HG03354 (cell line): ENCODE measurements around the gene SPNS3.

Source experiments
- ATAC-seq: cut with Tn5 transposase; IDR thresholded peaks from one replicate; pipeline ENCODE4 v1.9.1; 2021; ENCODE audit warnings: mild to moderate bottlenecking; ENCODE audit not compliant: unreplicated experiment, poor library complexity, severe bottlenecking

The SPNS3 gene

DNA sequence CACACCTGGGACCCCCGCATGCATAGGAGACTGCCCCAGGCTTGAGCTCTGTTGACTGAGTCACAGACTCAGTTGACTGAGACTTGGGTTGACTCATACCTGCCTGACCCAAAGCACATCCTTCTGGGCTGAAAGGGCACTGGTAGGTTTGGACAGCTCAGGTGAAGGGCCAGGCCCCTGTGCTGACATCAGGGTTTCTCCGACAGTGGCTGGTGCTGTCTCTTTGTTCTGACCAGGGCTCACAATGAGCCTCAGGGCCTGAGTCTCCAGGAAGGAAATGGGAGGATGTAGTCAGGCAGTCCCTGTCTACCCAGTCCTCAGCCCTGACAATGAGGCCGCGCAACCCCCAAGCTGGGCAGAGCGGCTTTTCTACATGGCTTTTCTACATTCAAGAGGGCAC is 71.4 kb downstream of the SPNS3 start:
- no peak for ATAC-seq

- no peak for ATAC-seq
Observed at GRCh38 chr17:4506175-4506813, 72.6 kb downstream of the SPNS3 start.

- ATAC-seq, result no peak
Observed at GRCh38 chr17:4506892-4507291, 73.2 kb downstream of the SPNS3 start.

- no peak for ATAC-seq
Observed at GRCh38 chr17:4507361-4508111, 73.8 kb downstream of the SPNS3 start.

DNA sequence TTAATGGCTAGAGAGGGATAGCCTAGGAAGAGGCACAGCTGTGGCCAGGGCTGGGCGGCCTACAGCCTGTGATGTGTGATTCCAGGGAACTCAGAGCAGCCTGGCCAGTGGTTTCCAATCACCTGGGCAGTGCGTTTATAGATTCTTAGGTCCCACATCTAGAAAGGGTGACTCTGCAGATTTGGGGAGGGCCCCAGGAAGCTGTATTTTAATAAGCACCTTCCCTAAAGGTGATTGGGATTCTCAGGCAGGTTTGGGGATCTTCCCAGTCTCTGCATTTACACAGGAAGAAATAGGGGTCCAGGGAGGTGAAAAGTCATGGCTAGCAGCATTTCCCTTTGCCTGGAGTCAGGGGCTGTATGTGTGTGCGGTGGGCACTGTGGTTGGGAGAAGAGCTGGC is 74.5 kb downstream of the SPNS3 start:
- no peak for ATAC-seq

DNA sequence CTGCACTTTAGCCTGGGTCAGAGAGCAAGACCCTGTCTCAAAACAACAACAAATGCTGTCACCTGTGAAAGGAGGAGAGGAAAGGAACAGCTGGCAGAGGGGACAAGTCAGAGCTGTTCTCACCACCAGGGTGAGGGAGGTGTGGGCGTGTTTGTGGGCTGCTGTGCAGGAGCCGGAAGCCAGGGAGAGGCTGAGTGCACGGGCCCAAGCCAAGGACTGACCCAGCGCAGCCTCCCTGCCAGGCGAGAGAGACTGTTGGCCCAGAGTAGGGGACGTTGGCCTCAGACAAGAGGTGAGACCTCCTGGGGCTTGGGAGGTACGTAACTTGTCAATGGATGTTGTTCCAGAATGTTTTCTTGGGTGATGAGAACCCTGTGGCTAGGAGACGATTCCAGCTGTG is 75.7 kb downstream of the SPNS3 start:
- ATAC-seq, result no peak

DNA sequence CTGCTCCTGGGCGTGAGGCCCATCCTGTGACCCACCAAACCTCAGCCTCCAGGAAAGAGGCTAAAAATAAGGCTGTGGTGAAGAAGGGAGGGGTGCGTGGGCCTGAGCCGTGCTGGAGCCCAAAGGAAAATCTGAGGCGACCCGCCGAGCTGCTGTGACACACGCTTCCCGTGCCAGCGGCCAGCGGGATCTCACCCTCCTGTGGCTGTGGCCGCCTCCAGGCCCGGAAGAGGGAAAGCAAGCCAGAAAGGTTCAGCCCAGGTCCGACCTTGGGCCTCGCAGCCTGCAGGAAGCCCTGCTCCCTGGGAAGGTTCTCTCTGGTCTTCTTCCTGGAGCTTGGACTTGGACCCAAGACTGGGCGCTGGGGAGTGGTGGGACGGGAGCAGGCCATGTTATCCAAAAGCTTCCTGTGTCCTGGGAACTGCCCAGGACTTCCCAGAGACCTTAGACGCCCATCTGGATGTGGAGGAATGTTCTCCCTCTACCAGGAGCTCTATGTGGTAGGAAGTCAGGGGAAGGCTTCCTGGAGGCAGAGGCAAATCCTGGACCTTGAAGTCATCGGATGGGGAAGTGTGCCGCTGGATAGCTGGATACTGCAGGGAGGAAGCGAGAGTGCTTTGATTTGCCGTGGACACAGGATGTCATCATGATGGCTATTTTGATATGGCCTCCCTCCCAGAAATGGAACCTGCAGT is 76.3 kb downstream of the SPNS3 start:
- no peak for ATAC-seq

GRCh38 chr17:4510618-4510941 is 76.8 kb downstream of the SPNS3 start:
- ATAC-seq, result no peak

DNA sequence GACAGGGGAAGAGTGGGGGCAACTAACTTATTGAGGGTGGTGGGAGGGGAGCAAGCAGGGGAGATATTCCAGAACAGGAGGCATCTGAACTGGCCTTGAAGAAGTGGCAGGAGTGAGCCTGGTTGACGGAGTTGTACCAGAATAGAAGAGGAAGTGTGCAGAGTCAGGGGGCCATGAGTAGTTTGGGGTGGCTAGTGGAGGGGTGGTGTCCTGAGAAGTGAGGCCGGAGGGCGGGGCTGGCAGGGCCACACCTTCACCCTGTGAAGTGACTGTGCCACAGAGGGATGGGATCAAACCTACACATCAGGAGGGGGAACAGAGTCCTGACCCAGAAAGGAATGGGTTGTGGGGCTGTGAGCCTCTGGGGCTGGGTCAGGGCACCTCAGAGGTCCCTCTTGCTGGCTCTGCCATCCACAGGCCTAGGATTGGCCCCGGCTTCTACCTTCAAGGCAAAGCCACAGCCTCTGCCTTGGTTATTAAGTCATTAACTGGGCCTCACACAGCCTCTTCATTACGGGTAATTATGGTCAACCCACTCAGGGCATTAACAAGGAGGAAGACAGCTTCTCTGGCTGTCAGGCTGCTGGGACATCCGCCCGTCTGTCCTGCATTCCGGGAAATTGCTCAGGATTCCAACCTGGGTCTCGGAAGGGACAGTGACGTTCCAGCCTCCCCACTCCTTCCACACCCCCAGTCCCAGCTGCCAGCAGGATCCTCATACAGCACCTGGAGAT is 77.6 kb downstream of the SPNS3 start:
- no peak for ATAC-seq

DNA sequence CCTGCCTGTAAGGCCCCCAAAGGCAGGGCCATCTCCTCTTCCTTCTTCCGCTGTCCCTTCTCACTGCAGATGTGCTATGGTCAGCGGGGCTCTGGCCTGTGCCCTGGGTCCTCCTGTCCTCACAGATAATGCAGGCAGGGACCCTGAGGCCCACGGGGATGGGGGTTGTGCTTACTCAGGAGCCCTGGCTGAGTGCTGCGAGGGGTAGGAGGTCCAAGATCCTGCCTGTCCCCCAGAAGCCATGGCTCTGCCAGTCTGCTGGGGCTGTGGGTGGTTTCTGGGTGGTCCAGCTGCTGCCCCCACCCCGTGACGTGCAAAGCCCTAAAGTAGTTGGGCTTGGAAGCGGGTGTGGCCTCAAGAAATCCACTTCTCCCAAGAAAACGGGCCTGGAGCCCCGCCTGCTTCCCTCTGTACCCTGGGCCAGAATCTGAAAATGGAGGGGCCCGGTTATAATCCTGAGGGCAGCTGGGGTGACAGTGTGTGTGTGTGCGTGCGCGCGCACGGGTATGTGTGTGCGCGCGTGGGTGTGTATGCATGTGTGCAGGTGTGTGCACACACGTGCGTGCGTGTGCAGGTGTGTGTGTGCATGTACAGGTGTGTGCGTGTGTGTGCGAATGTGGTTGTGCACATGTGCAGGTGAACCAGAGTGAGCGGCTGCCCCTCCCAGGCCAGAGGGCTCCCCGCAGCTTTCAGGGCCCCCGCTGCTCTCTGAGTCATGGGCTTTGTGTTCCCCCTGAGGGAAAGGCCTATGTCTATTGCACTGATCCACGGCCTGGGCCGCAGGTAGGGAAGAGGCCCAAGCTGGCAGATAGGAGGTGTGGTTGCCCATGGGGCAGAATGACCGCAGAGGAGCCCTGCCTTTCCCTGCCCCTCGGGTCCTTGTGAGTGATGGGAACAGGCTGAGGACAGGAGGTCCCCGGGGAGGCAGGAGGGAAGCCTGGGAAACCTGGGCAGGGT is 78.7 kb downstream of the SPNS3 start:
- no peak for ATAC-seq

- no peak for ATAC-seq
Observed at GRCh38 chr17:4513113-4514032, 79.6 kb downstream of the SPNS3 start.

GRCh38 chr17:4514206-4514605 is 80.5 kb downstream of the SPNS3 start:
- no peak for ATAC-seq

GRCh38 chr17:4514779-4515178 is 81.0 kb downstream of the SPNS3 start:
- no peak for ATAC-seq

DNA sequence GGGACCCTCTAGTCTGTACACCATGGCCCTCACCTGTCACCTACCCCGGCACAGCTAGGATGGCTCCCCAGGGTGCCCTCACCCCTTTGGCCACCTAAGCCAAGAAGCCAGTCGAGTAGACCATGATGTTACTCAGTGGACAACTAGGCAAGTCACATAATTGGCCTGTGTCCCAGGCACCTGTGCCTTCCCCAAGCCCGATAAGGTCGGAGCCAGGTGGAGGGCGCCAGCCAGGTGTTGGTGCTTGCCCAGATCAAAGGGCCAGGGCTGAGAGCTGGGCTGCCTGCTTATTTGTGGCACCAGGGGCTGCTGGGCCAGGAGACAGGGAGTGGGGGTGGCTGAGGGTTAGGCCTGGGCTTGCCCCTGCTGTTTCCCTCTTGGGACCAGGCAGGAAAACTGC is 81.8 kb downstream of the SPNS3 start:
- ATAC-seq, result no peak

DNA sequence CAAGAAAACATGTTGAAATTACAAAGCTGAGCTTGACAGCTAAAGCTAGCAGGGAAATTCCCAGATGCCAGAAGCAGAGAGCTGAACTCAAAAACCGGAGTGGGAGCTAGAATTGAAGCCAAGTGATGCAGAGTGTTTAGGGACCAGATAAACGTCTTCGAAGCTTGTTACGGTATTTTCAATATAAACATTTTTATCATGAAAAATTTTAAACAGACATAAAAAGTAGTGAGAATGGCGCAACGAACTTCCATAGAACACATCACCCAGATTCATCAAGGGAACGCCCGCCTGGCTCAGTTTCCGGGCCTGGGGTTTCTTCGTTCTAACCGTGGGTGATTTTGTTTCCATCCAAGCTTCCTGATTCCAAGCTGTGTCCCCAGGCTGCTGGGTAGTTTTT is 83.0 kb downstream of the SPNS3 start:
- no peak for ATAC-seq

GRCh38 chr17:4518901-4519300 is 85.2 kb downstream of the SPNS3 start:
- ATAC-seq, result no peak

DNA sequence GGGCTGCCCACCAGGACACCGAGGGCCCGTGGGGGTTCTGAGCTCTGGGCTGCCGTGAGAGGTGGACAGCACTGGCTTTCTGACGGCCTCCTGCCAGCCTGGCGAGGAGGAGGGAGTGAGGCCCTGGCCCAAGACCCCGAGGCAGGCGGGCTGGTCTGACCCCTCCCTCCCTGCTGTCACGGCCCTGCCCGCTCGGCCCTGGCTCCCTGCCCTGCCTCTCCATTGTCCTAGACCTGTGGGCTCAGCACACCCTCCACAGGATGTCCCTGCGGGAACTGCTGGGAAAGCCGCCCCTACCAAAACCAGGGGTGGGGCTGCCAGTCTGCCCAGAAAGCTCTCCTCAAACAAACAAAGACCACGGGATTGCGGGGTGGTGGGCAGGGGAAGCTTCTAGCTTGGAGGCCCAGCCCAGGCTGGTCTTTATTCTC is 85.6 kb downstream of the SPNS3 start:
- no peak for ATAC-seq

GRCh38 chr17:4520060-4520893 is 86.5 kb downstream of the SPNS3 start:
- ATAC-seq, result no peak
